Measurements from ENCODE around the gene LRRC4C.

DNA sequence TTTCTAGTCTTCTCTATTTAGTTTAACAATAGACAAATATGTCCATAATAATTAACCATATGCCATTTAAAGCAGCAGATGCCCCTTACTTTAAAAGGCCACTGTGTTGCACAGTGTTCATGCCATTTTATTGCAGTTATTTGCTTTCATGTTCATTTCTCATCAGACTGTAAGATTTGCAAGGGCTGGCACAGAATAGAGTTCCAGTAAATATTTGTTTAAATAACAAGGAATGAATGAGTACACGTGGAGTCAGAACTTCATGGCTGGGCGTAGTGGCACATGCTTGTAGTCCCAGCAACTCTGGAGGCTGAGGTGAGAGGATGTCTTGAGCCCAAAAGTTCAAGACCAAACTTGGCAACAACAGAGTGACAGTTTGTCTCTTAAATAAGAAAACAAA lies 1228.6 kb downstream of the LRRC4C start:
- TF ChIP-seq, protein P1, sequence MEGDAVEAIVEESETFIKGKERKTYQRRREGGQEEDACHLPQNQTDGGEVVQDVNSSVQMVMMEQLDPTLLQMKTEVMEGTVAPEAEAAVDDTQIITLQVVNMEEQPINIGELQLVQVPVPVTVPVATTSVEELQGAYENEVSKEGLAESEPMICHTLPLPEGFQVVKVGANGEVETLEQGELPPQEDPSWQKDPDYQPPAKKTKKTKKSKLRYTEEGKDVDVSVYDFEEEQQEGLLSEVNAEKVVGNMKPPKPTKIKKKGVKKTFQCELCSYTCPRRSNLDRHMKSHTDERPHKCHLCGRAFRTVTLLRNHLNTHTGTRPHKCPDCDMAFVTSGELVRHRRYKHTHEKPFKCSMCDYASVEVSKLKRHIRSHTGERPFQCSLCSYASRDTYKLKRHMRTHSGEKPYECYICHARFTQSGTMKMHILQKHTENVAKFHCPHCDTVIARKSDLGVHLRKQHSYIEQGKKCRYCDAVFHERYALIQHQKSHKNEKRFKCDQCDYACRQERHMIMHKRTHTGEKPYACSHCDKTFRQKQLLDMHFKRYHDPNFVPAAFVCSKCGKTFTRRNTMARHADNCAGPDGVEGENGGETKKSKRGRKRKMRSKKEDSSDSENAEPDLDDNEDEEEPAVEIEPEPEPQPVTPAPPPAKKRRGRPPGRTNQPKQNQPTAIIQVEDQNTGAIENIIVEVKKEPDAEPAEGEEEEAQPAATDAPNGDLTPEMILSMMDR (IDR thresholded peaks at IDR 0.05): no peak
- TF ChIP-seq NR3C1 (CRISPR knock-in tag; conservative IDR thresholded peaks at IDR 0.05; ENCODE audit: low read depth): no peak
